HepG2 (cell line): ENCODE data around the gene COX4I2. TPM values are rescaled to one million over a fixed set of nuclear protein-coding genes. Genes with fewer than 3 reads are reported as not detected.

Experiments
- CCAR2 ChIP-seq: fragments of 200-400 bp; formaldehyde crosslinking; optimal IDR thresholded peaks from 2 replicates; pipeline ENCODE3; 2018; ENCODE audit warnings: low read depth, mild to moderate bottlenecking, low read length, moderate library complexity
- HIVEP1 ChIP-seq: sonication (generic); formaldehyde crosslinking; IDR thresholded peaks from 2 replicates; pipeline ENCODE4 v1.4.0; 2020; ENCODE audit warnings: mild to moderate bottlenecking, missing genetic modification reagents
- MTA1 ChIP-seq: sonication (generic); formaldehyde crosslinking; IDR thresholded peaks from 2 replicates; pipeline ENCODE4 v1.4.0; 2020; ENCODE audit warnings: missing genetic modification reagents, mild to moderate bottlenecking, borderline replicate concordance
- NR2F6 ChIP-seq, 2 experiments: IDR thresholded peaks; 2 replicates each; pipeline ENCODE4 v1.6.1; 2016; ENCODE audit warnings: antibody characterized with exemption in 1 of 2, mild to moderate bottlenecking in 1 of 2
- PCBP1 ChIP-seq: fragments of 200-400 bp; formaldehyde crosslinking; IDR thresholded peaks from 2 replicates; pipeline ENCODE4 v1.6.1; 2017; ENCODE audit warnings: mild to moderate bottlenecking, low read depth, low read length, borderline replicate concordance
- RARA ChIP-seq: IDR thresholded peaks from 2 replicates; pipeline ENCODE4 v1.6.1; 2016; ENCODE audit warnings: missing genetic modification reagents, missing compliant biosample characterization
- SMAD1 ChIP-seq: sonication (generic); formaldehyde crosslinking; IDR thresholded peaks from 2 replicates; pipeline ENCODE4 v1.4.0; 2020; ENCODE audit warnings: missing genetic modification reagents, low read depth, mild to moderate bottlenecking, borderline replicate concordance
- SNAPC2 ChIP-seq: sonication (generic); formaldehyde crosslinking; IDR thresholded peaks from 2 replicates; pipeline ENCODE4 v1.8.1; 2022; ENCODE audit warnings: mild to moderate bottlenecking, missing genetic modification reagents
- TEAD2 ChIP-seq: sonication (generic); formaldehyde crosslinking; IDR thresholded peaks from 2 replicates; pipeline ENCODE4 v1.9.0; 2021; ENCODE audit warnings: missing genetic modification reagents
- TEAD3 ChIP-seq: optimal IDR thresholded peaks from 2 replicates; pipeline ENCODE3; 2016; ENCODE audit warnings: borderline replicate concordance
- ZFP90 ChIP-seq: sonication (generic); formaldehyde crosslinking; IDR thresholded peaks from 2 replicates; pipeline ENCODE4 v1.8.0; 2022; ENCODE audit warnings: missing genetic modification reagents, mild to moderate bottlenecking, inconsistent platforms, borderline replicate concordance
- ZMYM4 ChIP-seq: sonication (generic); formaldehyde crosslinking; IDR thresholded peaks from 2 replicates; pipeline ENCODE4 v1.8.1; 2023; ENCODE audit warnings: mild to moderate bottlenecking, missing genetic modification reagents
- ZNF251 ChIP-seq: sonication (generic); formaldehyde crosslinking; IDR thresholded peaks from 2 replicates; pipeline ENCODE4 v1.9.0; 2021; ENCODE audit warnings: mild to moderate bottlenecking, missing genetic modification reagents
- polyA plus RNA-seq, 8 experiments: library from polyadenylated mRNA; depleted of rRNA in 3 of 8; stranded (reverse) in 7 of 8; unstranded in 1 of 8; fragments of >200 nt; fragmentation: Illumina TruSeq in 4 of 8; extraction: Trizol in 4 of 8; gene quantifications; 2 replicates each; pipeline versions ENCODE4 v1.2.1 to v1.2.3, GENCODE V29; 2011 to 2016; ENCODE audit warnings: low read depth in 4 of 8, missing spikeins in 1 of 8, mixed read lengths in 1 of 8; ENCODE audit not compliant: insufficient read depth in 1 of 8
- total RNA-seq, 5 experiments: library from RNA; depleted of rRNA; stranded (reverse); fragments of >200 nt; fragmentation: Illumina TruSeq; extraction: Trizol; gene quantifications; 2 replicates each; pipeline ENCODE4 v1.2.3, GENCODE V29; 2016; ENCODE audit warnings: low read depth in 1 of 5
- TF ChIP-seq, protein P1 (sequence below): sonication (generic); formaldehyde crosslinking; IDR thresholded peaks from 2 replicates; pipeline ENCODE4 v1.4.0; 2020; ENCODE audit warnings: missing genetic modification reagents
- TF ChIP-seq, protein P2 (sequence below): sonication (generic); formaldehyde crosslinking; IDR thresholded peaks from 2 replicates; pipeline ENCODE4 v1.9.0; 2022; ENCODE audit warnings: missing genetic modification reagents, mild to moderate bottlenecking, borderline replicate concordance
- TF ChIP-seq, protein P3 (sequence below): sonication (generic); formaldehyde crosslinking; IDR thresholded peaks from 2 replicates; pipeline ENCODE4 v1.4.0; 2020; ENCODE audit warnings: mild to moderate bottlenecking, missing genetic modification reagents
- TF ChIP-seq, protein P4 (sequence below): sonication (generic); formaldehyde crosslinking; IDR thresholded peaks from 2 replicates; pipeline ENCODE4 v1.5.1; 2020; ENCODE audit warnings: mild to moderate bottlenecking, missing genetic modification reagents, moderate library complexity
- TF ChIP-seq, protein P5 (sequence below): sonication (generic); formaldehyde crosslinking; IDR thresholded peaks from 2 replicates; pipeline ENCODE4 v1.4.0; 2020; ENCODE audit warnings: missing genetic modification reagents
- TF ChIP-seq, protein P6 (sequence below): IDR thresholded peaks from 2 replicates; pipeline ENCODE4 v1.6.1; 2016; ENCODE audit warnings: low read depth, control low read depth

COX4I2 gene
- total and polyA plus RNA-seq, 2 of the 13 experiments (the other 11 are each of a cell fraction or from before 2014, with no cell fraction given) = 1.1 TPM; not detected in 1

DNA sequence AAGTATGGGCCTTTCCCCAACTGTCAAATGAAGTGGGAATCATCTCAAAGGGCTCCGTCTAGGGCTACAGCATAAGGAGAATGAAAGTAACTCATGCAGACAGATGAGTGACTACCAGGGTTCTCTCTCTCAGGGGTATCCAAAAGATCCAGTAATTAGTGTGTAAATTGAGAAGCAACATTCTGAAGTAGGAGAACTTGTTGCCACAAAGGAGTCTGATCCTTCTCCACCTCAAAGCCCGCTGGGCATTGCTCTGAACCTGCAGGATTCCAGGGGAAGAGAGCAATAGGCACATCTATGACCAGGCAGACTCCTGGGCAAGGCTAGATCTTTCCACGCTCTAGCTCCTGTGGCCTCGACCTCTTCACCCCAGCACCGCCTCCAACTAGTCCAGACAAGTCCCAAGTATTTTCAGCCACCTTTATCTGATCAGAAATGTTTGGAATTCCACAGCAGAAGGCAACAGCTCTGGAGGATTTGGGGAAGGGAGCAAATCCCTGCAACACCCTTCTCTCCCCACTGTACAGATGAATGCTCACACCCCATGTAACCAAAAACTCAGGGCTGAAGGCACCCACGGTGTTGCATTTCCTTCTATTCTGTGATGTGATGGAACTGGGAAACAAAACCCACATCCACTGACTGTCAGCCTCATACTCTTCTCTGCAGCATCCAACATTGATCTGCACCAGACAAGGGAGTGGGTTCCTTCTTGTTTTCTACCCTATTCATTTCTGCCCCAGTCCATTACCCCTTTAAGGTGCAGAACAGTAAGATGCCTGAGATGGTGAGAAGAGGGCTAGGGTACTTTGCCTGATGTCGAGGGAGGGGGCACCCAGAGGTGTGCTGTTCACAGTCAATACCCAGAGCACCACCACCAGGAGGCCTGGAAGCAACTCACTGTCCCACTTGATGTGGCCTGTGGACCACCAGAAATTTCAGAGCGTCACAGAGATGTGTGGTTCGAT, 41.0 kb downstream of the COX4I2 start (continued):
- TF ChIP-seq TEAD2 (CRISPR knock-in tag) (no peak), NR2F6 (IDR thresholded peaks at IDR 0.05) (peak; percentile 97), NR2F6 (CRISPR knock-in tag; IDR thresholded peaks at IDR 0.05) (peak; percentile 98), PCBP1 (no peak), ZNF251 (CRISPR knock-in tag) (no peak), SMAD1 (CRISPR knock-in tag) (0 out of 2 replicates have a peak, but pooled peaks have one; percentile 37), ZMYM4 (CRISPR knock-in tag) (peak; percentile 71), TEAD3 (CRISPR knock-in tag) (peak; percentile 95), SNAPC2 (CRISPR knock-in tag) (no peak; the same call in 1 of the 2 replicates), ZFP90 (CRISPR knock-in tag) (no peak), MTA1 (CRISPR knock-in tag) (peak; percentile 44; the same call in 1 of the 2 replicates), CCAR2 (no peak), HIVEP1 (0 out of 2 replicates have a peak, but pooled peaks have one; percentile 13), RARA (peak; percentile 91)
- TF ChIP-seq, protein P1, sequence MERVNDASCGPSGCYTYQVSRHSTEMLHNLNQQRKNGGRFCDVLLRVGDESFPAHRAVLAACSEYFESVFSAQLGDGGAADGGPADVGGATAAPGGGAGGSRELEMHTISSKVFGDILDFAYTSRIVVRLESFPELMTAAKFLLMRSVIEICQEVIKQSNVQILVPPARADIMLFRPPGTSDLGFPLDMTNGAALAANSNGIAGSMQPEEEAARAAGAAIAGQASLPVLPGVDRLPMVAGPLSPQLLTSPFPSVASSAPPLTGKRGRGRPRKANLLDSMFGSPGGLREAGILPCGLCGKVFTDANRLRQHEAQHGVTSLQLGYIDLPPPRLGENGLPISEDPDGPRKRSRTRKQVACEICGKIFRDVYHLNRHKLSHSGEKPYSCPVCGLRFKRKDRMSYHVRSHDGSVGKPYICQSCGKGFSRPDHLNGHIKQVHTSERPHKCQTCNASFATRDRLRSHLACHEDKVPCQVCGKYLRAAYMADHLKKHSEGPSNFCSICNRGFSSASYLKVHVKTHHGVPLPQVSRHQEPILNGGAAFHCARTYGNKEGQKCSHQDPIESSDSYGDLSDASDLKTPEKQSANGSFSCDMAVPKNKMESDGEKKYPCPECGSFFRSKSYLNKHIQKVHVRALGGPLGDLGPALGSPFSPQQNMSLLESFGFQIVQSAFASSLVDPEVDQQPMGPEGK (CRISPR knock-in tag) = no peak; the same call in 1 of the 2 replicates
- TF ChIP-seq, protein P2, sequence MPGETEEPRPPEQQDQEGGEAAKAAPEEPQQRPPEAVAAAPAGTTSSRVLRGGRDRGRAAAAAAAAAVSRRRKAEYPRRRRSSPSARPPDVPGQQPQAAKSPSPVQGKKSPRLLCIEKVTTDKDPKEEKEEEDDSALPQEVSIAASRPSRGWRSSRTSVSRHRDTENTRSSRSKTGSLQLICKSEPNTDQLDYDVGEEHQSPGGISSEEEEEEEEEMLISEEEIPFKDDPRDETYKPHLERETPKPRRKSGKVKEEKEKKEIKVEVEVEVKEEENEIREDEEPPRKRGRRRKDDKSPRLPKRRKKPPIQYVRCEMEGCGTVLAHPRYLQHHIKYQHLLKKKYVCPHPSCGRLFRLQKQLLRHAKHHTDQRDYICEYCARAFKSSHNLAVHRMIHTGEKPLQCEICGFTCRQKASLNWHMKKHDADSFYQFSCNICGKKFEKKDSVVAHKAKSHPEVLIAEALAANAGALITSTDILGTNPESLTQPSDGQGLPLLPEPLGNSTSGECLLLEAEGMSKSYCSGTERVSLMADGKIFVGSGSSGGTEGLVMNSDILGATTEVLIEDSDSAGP (CRISPR knock-in tag) = peak; percentile 62; the same call in 1 of the 2 replicates
- TF ChIP-seq, protein P3, sequence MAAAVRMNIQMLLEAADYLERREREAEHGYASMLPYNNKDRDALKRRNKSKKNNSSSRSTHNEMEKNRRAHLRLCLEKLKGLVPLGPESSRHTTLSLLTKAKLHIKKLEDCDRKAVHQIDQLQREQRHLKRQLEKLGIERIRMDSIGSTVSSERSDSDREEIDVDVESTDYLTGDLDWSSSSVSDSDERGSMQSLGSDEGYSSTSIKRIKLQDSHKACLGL = no peak; the same call in 1 of the 2 replicates
- TF ChIP-seq, protein P4, sequence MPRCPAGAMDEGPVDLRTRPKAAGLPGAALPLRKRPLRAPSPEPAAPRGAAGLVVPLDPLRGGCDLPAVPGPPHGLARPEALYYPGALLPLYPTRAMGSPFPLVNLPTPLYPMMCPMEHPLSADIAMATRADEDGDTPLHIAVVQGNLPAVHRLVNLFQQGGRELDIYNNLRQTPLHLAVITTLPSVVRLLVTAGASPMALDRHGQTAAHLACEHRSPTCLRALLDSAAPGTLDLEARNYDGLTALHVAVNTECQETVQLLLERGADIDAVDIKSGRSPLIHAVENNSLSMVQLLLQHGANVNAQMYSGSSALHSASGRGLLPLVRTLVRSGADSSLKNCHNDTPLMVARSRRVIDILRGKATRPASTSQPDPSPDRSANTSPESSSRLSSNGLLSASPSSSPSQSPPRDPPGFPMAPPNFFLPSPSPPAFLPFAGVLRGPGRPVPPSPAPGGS (CRISPR knock-in tag) = peak; percentile 34; the same call in 1 of the 2 replicates
- TF ChIP-seq, protein P5, sequence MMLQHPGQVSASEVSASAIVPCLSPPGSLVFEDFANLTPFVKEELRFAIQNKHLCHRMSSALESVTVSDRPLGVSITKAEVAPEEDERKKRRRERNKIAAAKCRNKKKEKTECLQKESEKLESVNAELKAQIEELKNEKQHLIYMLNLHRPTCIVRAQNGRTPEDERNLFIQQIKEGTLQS (CRISPR knock-in tag) = no peak
- TF ChIP-seq, protein P6, sequence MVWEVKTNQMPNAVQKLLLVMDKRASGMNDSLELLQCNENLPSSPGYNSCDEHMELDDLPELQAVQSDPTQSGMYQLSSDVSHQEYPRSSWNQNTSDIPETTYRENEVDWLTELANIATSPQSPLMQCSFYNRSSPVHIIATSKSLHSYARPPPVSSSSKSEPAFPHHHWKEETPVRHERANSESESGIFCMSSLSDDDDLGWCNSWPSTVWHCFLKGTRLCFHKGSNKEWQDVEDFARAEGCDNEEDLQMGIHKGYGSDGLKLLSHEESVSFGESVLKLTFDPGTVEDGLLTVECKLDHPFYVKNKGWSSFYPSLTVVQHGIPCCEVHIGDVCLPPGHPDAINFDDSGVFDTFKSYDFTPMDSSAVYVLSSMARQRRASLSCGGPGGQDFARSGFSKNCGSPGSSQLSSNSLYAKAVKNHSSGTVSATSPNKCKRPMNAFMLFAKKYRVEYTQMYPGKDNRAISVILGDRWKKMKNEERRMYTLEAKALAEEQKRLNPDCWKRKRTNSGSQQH (CRISPR knock-in tag) = peak; percentile 81; the same call in 1 of the 2 replicates
